SK-N-SH (cell line): ENCODE data around the gene C9orf78. TPM values are rescaled to one million over a fixed set of nuclear protein-coding genes. Genes with fewer than 3 reads are reported as not detected.

Source experiments
- CTCF ChIA-PET: fragments of 300-600, 350-600 bp; formaldehyde crosslinking; extraction: SDS; loops from one replicate; lab custom pipeline; 2021; lab: Yijun Ruan, JAX
- POLR2A ChIA-PET: fragments of 350-600 bp; sonication (Branson Sonifier 250); formaldehyde crosslinking; extraction: SDS; loops from one replicate; lab custom pipeline; 2020; ENCODE audit warnings: antibody characterized with exemption, inconsistent platforms; lab: Yijun Ruan, JAX
- DNase-seq: peaks from one replicate; pipeline ENCODE4 v3.0.0; 2012
- H2AFZ ChIP-seq: fragments of 200-600 bp; sonication (generic); 2 replicates; pipeline ENCODE4 v1.8.1; 2016; ENCODE audit warnings: antibody characterized with exemption, mild to moderate bottlenecking, low read depth
- H3F3A ChIP-seq: fragments of 200-600 bp; sonication (generic); replicated peaks from 2 replicates; pipeline ENCODE3; 2016; ENCODE audit warnings: antibody characterized with exemption, mild to moderate bottlenecking; ENCODE audit not compliant: insufficient read depth
- H3K27ac ChIP-seq, 2 experiments: fragments of 200-500 bp in 1 of 2; fragments of 200-600 bp in 1 of 2; sonication (Bioruptor generic) in 1 of 2; sonication (generic), shearing (Covaris generic) in 1 of 2; 2 replicates each; pipeline versions ENCODE4 v1.5.1 to v1.6.1; 2014 to 2016; ENCODE audit warnings: low read depth in 2 of 2, inconsistent platforms in 1 of 2, low read length in 1 of 2, mild to moderate bottlenecking in 1 of 2, mixed read lengths in 1 of 2
- H3K27me3 ChIP-seq: fragments of 200-600 bp; sonication (generic), shearing (Covaris generic); 2 replicates; pipeline ENCODE4 v1.6.1; 2016; ENCODE audit warnings: mixed run types; ENCODE audit not compliant: insufficient read depth
- H3K36me3 ChIP-seq, 2 experiments: fragments of 200-500 bp in 1 of 2; fragments of 200-600 bp in 1 of 2; sonication (Bioruptor generic) in 1 of 2; sonication (generic) in 1 of 2; replicated peaks in 1 of 2; 2 replicates each; pipeline versions ENCODE3 to v1.5.1; 2014 to 2016; ENCODE audit warnings: low read length in 1 of 2, mild to moderate bottlenecking in 1 of 2; ENCODE audit not compliant: insufficient read depth in 2 of 2, control insufficient read depth in 1 of 2
- H3K4me1 ChIP-seq, 2 experiments: fragments of 200-500 bp in 1 of 2; fragments of 200-600 bp in 1 of 2; sonication (Bioruptor generic) in 1 of 2; sonication (generic), shearing (Covaris generic) in 1 of 2; 2 replicates each; pipeline versions ENCODE4 v1.5.1 to v1.6.1; 2014 to 2016; ENCODE audit warnings: low read depth in 1 of 2, low read length in 1 of 2, mixed run types in 1 of 2; ENCODE audit not compliant: insufficient read depth in 2 of 2, control insufficient read depth in 1 of 2
- H3K4me2 ChIP-seq: fragments of 200-600 bp; sonication (generic), shearing (Covaris generic); 2 replicates; pipeline ENCODE4 v1.6.1; 2017; ENCODE audit warnings: mixed run types
- H3K4me3 ChIP-seq, 2 experiments: fragments of 200-500 bp in 1 of 2; fragments of 200-600 bp in 1 of 2; sonication (Bioruptor generic) in 1 of 2; sonication (generic), shearing (Covaris generic) in 1 of 2; 2 replicates each; pipeline versions ENCODE4 v1.5.1 to v1.8.1; 2014 to 2016; ENCODE audit warnings: low read depth in 2 of 2, inconsistent platforms in 1 of 2, low read length in 1 of 2, mild to moderate bottlenecking in 1 of 2, mixed read lengths in 1 of 2, moderate library complexity in 1 of 2
- H3K79me2 ChIP-seq: fragments of 200-600 bp; sonication (generic); 2 replicates; pipeline ENCODE4 v1.8.1; 2017; ENCODE audit warnings: mild to moderate bottlenecking; ENCODE audit not compliant: insufficient read depth
- H3K9ac ChIP-seq: fragments of 200-600 bp; sonication (generic); 2 replicates; pipeline ENCODE4 v1.6.1; 2017; ENCODE audit warnings: mixed run types
- H3K9me2 ChIP-seq: fragments of 200-600 bp; sonication (generic); 2 replicates; pipeline ENCODE4 v1.6.1; 2017; ENCODE audit warnings: mixed run types
- H3K9me3 ChIP-seq: fragments of 200-600 bp; sonication (generic); 2 replicates; pipeline ENCODE4 v1.6.1; 2017; ENCODE audit warnings: mixed run types, mild to moderate bottlenecking, moderate library complexity
- H4K20me1 ChIP-seq: fragments of 200-600 bp; sonication (generic); 2 replicates; pipeline ENCODE4 v1.6.1; 2017; ENCODE audit warnings: mild to moderate bottlenecking, mixed run types; ENCODE audit not compliant: insufficient read depth
- CHD2 ChIP-seq: fragments of 150-350 bp; IDR thresholded peaks from 2 replicates; pipeline ENCODE4 v1.6.1; 2018; ENCODE audit warnings: low read length; ENCODE audit not compliant: partially characterized antibody
- CTCF ChIP-seq: fragments of 200-600 bp; sonication (generic); IDR thresholded peaks from 2 replicates; pipeline ENCODE4 v1.6.1; 2017; ENCODE audit warnings: antibody characterized with exemption, mild to moderate bottlenecking, moderate library complexity
- EP300 ChIP-seq, 2 experiments: IDR thresholded peaks; 2 replicates each; pipeline versions ENCODE4 v1.4.0 to v1.6.1; 2012; ENCODE audit warnings: borderline replicate concordance in 1 of 2, low read depth in 1 of 2, low read length in 1 of 2
- FOXJ3 ChIP-seq: sonication (generic); formaldehyde crosslinking; IDR thresholded peaks from 2 replicates; pipeline ENCODE4 v1.5.1; 2020; ENCODE audit warnings: mild to moderate bottlenecking, missing genetic modification reagents
- FOXM1 ChIP-seq: IDR thresholded peaks from 2 replicates; pipeline ENCODE4 v1.4.0; 2012; ENCODE audit warnings: low read depth, mild to moderate bottlenecking
- GABPA ChIP-seq: IDR thresholded peaks from 2 replicates; pipeline ENCODE4 v1.4.0; 2012; ENCODE audit warnings: low read depth, mild to moderate bottlenecking
- GATA2 ChIP-seq: sonication (generic); formaldehyde crosslinking; IDR thresholded peaks from 2 replicates; pipeline ENCODE4 v1.5.0; 2020; ENCODE audit warnings: mild to moderate bottlenecking, missing genetic modification reagents
- JUND ChIP-seq: IDR thresholded peaks from 2 replicates; pipeline ENCODE4 v1.4.0; 2012
- MEF2A ChIP-seq: IDR thresholded peaks from 2 replicates; pipeline ENCODE4 v1.4.0; 2012; ENCODE audit warnings: low read depth, borderline replicate concordance
- PBX3 ChIP-seq: IDR thresholded peaks from 2 replicates; pipeline ENCODE4; 2012
- POLR2AphosphoS5 ChIP-seq: IDR thresholded peaks from 2 replicates; pipeline ENCODE4 v1.6.1; 2012; ENCODE audit warnings: low read depth, low read length
- RCOR1 ChIP-seq: fragments of 150-350 bp; IDR thresholded peaks from 2 replicates; pipeline ENCODE4 v1.6.1; 2017; ENCODE audit warnings: antibody characterized with exemption, low read length
- RFX5 ChIP-seq: IDR thresholded peaks from 2 replicates; pipeline ENCODE4 v1.6.1; 2012; ENCODE audit warnings: mild to moderate bottlenecking, improper control_type of control experiment, low read length
- RXRA ChIP-seq: IDR thresholded peaks from 2 replicates; pipeline ENCODE4 v1.4.0; 2012; ENCODE audit warnings: low read depth, mild to moderate bottlenecking, borderline replicate concordance
- SIN3A ChIP-seq: IDR thresholded peaks from 2 replicates; pipeline ENCODE4 v1.6.1; 2012; ENCODE audit warnings: low read depth, mild to moderate bottlenecking, low read length, moderate library complexity, borderline replicate concordance
- SMC3 ChIP-seq: IDR thresholded peaks from 2 replicates; pipeline ENCODE4 v1.6.1; 2012; ENCODE audit warnings: low read depth, low read length, improper control_type of control experiment
- TAF1 ChIP-seq: IDR thresholded peaks from 2 replicates; pipeline ENCODE4 v1.6.1; 2012; ENCODE audit warnings: low read depth, mild to moderate bottlenecking, low read length, moderate library complexity, borderline replicate concordance
- TEAD4 ChIP-seq: IDR thresholded peaks from 2 replicates; pipeline ENCODE4 v1.4.0; 2012; ENCODE audit warnings: mild to moderate bottlenecking, borderline replicate concordance; ENCODE audit not compliant: insufficient read depth
- ZBTB33 ChIP-seq: IDR thresholded peaks from 2 replicates; pipeline ENCODE4 v1.4.0; 2012; ENCODE audit warnings: low read depth, borderline replicate concordance
- WGBS: methylation state at CpG from one replicate; pipeline ENCODE4 v1.1.6; 2017; ENCODE audit warnings: low lambda C conversion rate; 5-methylcytosine and 5-hydroxymethylcytosine counted together
- polyA plus RNA-seq, 3 experiments: library from polyadenylated mRNA; depleted of rRNA; stranded (reverse); fragments of >200 nt; gene quantifications; 2 replicates each; pipeline ENCODE4 v1.2.3, GENCODE V29; 2012

C9orf78 gene
- polyA plus RNA-seq, 1 of the 3 experiments (the other 2 are of a cell fraction), result 59.2 TPM

- H3K4me1 ChIP-seq, result peaks cover 0 to 23% of the 10 kb centered on the region in 2 experiments; a peak in 2 of 4 replicates
- no peak overlapping the region for H2AFZ ChIP-seq
- no peak overlapping the region for H3K9ac ChIP-seq
- no peaks in the 10 kb centered on the region for H3K79me2 ChIP-seq
- H4K20me1 ChIP-seq, result no peaks in the 10 kb centered on the region
- no peaks in the 10 kb centered on the region for H3K27me3 ChIP-seq
- H3K27ac ChIP-seq, result no peak overlapping the region
- no peaks in the 10 kb centered on the region for H3K9me3 ChIP-seq
- no peak overlapping the region for H3K4me3 ChIP-seq
- peaks cover 14 to 62% of the 10 kb centered on the region in 2 experiments for H3K36me3 ChIP-seq
- ChIA-PET CTCF (no interaction called here), POLR2A (no interaction called here)
- TF ChIP-seq POLR2AphosphoS5, result no peak
- no peak for TF ChIP-seq SIN3A
- no peak for TF ChIP-seq EP300 (IDR thresholded peaks at IDR 0.05; ENCODE audit: borderline replicate concordance in 1 of 2, low read depth in 1 of 2, low read length in 1 of 2)
- TF ChIP-seq JUND, result no peak
- TF ChIP-seq ZBTB33, result no peak
- no peak for TF ChIP-seq GABPA
- TF ChIP-seq TAF1, result no peak
- no peak for TF ChIP-seq GATA2 (CRISPR knock-in tag)
- no peak for TF ChIP-seq FOXM1
- no peak for TF ChIP-seq RFX5
- no peak for TF ChIP-seq TEAD4
- no peak for TF ChIP-seq CHD2
- TF ChIP-seq CTCF, result no peak
- TF ChIP-seq PBX3, result no peak
- TF ChIP-seq RXRA, result no peak
- no peak for TF ChIP-seq RCOR1
- TF ChIP-seq SMC3, result no peak
- TF ChIP-seq MEF2A, result no peak
- TF ChIP-seq FOXJ3, result no peak
- 86% methylated on average over 5 of the region's 7 CpGs for WGBS
- H3F3A ChIP-seq, result no peaks in the 10 kb centered on the region
- H3K9me2 ChIP-seq, result no peaks in the 10 kb centered on the region
- DNase-seq, result no peak
- H3K4me2 ChIP-seq, result no peak overlapping the region
Observed at GRCh38 chr9:129857207-129857606, 22.1 kb upstream of the C9orf78 start.
